Skeletal muscle satellite cell (primary cell): ENCODE measurements around the gene AKT1.
A peak's percentile ranks its signal among the peaks of the same experiment; 100 is the strongest.

Experiments
- H3K27me3 ChIP-seq: 2 replicates; pipeline ENCODE4 v1.7.0; 2013; ENCODE audit warnings: low read length; ENCODE audit not compliant: control insufficient read depth, insufficient read depth
- H3K36me3 ChIP-seq: 2 replicates; pipeline ENCODE4 v1.7.0; 2013; ENCODE audit warnings: mild to moderate bottlenecking, control low read depth, low read length; ENCODE audit not compliant: insufficient read depth
- H3K4me1 ChIP-seq: 2 replicates; pipeline ENCODE4 v1.7.0; 2013; ENCODE audit warnings: low read length; ENCODE audit not compliant: control insufficient read depth, insufficient read depth
- H3K4me2 ChIP-seq: 2 replicates; pipeline ENCODE4 v1.7.0; 2013; ENCODE audit warnings: mild to moderate bottlenecking, low read length
- H3K4me3 ChIP-seq: 2 replicates; pipeline ENCODE4 v1.7.0; 2013; ENCODE audit warnings: low read length
- H3K9ac ChIP-seq: 2 replicates; pipeline ENCODE4 v1.7.0; 2013; ENCODE audit warnings: mild to moderate bottlenecking, low read depth, low read length, moderate library complexity
- H3K9me3 ChIP-seq: replicated peaks from 2 replicates; pipeline ENCODE4 v1.7.0; 2013; ENCODE audit warnings: mild to moderate bottlenecking, control low read depth, low read length

Gene AKT1

DNA sequence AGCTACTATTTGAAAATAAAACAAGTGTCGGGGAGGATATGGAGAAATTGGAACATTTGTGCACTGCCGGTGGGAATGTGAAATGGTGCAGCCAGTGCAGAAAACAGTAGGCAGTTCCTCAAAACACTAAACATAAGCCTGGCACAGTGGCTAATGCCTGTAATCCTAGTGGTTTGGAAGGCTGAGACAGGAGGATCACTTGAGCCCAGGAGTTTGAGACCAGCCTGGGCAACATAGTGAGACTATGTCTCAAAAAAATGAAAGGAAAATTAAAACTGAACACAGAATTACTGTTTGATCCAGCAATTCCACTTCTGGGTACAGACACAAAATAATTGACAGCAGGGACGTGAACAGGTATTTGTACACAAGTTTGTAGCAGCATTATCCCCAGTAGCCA is 30.0 kb downstream of the AKT1 start:
- Histone ChIP-seq H3K4me2 (no peak overlapping the region), H3K4me1 (peaks cover 4% of the 10 kb centered on the region), H3K9ac (no peak overlapping the region), H3K27me3 (no peaks in the 10 kb centered on the region), H3K36me3 (peaks cover 4% of the 10 kb centered on the region), H3K9me3 (no peaks in the 10 kb centered on the region), H3K4me3 (no peak overlapping the region)

- Histone ChIP-seq H3K36me3 (peaks cover 48% of the 10 kb centered on the region), H3K4me1 (peaks cover 7% of the 10 kb centered on the region), H3K4me2 (no peak overlapping the region), H3K27me3 (no peaks in the 10 kb centered on the region), H3K9me3 (no peaks in the 10 kb centered on the region), H3K9ac (no peak overlapping the region), H3K4me3 (no peak overlapping the region)
These were observed 36.3 kb downstream of the AKT1 start for GRCh38 chr14:104758981-104759969.

GRCh38 chr14:104757681-104758392 is 37.7 kb downstream of the AKT1 start:
- Histone ChIP-seq H3K4me1 (peaks cover 12% of the 10 kb centered on the region), H3K36me3 (peaks cover 48% of the 10 kb centered on the region), H3K4me3 (no peak overlapping the region), H3K9me3 (no peaks in the 10 kb centered on the region), H3K27me3 (no peaks in the 10 kb centered on the region), H3K4me2 (no peak overlapping the region), H3K9ac (no peak overlapping the region)

DNA sequence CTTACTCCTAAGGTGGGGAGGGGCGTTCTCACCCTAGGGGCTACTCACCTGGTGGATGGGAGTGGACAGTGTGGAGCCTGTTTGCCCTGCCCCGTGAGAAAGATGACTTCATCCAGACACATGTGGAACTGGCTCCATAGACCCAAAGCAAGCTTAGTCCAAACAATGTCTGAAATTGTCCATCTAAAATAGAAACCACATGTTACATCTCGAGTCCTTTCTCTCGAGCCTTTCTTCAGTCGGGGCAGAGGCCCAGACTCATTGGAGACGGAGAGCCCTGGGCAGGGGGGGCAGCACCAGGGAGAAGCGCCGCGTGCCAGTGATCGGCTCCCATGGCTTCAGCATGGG is 38.3 kb downstream of the AKT1 start:
- Histone ChIP-seq H3K36me3 (peaks cover 48% of the 10 kb centered on the region), H3K4me3 (no peak overlapping the region), H3K4me1 (peaks cover 14% of the 10 kb centered on the region), H3K4me2 (no peak overlapping the region), H3K9me3 (no peaks in the 10 kb centered on the region), H3K27me3 (no peaks in the 10 kb centered on the region), H3K9ac (no peak overlapping the region)

DNA sequence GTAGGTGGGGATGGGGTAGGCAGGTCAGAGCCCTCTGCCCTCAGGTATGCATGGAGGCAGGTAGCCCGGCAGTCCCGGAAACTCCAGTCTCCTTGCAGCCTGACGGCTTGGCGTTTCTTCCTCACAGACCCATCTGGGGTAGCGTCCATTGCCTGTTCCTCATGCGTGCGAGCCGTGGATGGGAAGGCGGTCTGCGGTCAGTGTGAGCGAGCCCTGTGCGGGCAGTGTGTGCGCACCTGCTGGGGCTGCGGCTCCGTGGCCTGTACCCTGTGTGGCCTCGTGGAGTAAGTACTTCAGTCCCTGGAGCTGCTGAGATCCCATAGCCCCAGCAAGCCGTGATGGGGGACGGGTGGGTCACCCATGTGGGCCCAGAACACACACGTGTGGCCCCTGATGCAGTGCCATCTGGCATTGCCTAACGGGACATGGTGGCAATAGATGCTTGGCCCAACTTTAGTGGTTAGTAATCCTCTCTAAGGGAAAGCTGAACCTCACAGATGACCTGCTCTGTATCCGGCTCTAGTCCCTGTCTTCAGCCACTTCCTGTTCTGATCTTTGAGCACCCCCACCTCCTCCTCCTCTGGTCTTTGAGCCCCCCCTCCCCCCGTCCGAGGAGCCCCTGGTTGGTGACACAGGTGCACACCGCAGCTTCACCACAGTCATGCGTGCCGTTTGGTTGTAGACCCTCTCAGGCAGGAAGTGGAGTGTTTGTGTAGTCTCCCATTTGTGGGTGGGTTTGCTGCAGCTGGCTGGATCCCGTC is 38.9 kb downstream of the AKT1 start:
- Histone ChIP-seq H3K4me3 (no peak overlapping the region), H3K9me3 (no peaks in the 10 kb centered on the region), H3K36me3 (peaks cover 48% of the 10 kb centered on the region), H3K4me2 (no peak overlapping the region), H3K27me3 (no peaks in the 10 kb centered on the region), H3K9ac (no peak overlapping the region), H3K4me1 (peaks cover 17% of the 10 kb centered on the region)

DNA sequence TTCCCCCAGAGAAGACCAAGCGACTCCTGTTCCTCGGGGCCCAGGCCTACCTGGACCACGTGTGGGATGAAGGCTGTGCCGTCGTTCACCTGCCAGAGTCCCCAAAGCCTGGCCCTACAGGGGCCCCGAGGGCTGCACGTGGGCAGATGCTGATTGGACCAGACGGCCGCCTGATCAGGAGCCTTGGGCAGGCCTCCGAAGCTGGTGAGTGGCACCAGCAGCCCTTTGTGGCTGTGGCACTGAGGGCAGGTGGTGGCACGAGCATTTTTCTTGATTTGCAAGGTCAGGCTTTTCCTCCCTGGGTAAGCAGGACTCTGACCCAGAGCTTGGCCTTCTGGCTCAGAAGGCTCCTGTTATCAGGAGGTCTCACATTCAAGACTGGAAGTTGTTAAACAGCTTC is 39.9 kb downstream of the AKT1 start:
- no peaks in the 10 kb centered on the region for H3K27me3 ChIP-seq
- no peak overlapping the region for H3K4me2 ChIP-seq
- H3K9ac ChIP-seq = no peak overlapping the region
- peaks cover 48% of the 10 kb centered on the region for H3K36me3 ChIP-seq
- H3K9me3 ChIP-seq = no peaks in the 10 kb centered on the region
- H3K4me1 ChIP-seq = peaks cover 17% of the 10 kb centered on the region
- no peak overlapping the region for H3K4me3 ChIP-seq

- Histone ChIP-seq H3K9ac (peak overlapping the region; percentile 98), H3K36me3 (peaks cover 41% of the 10 kb centered on the region), H3K9me3 (no peaks in the 10 kb centered on the region), H3K4me3 (peak overlapping the region; percentile 99), H3K27me3 (no peaks in the 10 kb centered on the region), H3K4me1 (peaks cover 29% of the 10 kb centered on the region), H3K4me2 (peak overlapping the region; percentile 96)
These were observed 41.2 kb downstream of the AKT1 start for GRCh38 chr14:104754213-104754851.

- peak overlapping the region; percentile 98 for H3K9ac ChIP-seq
- peak overlapping the region; percentile 99 for H3K4me3 ChIP-seq
- no peaks in the 10 kb centered on the region for H3K9me3 ChIP-seq
- H3K27me3 ChIP-seq = no peaks in the 10 kb centered on the region
- H3K4me2 ChIP-seq = peak overlapping the region; percentile 96
- H3K4me1 ChIP-seq = peaks cover 35% of the 10 kb centered on the region
- peaks cover 35% of the 10 kb centered on the region for H3K36me3 ChIP-seq
These were observed 41.9 kb downstream of the AKT1 start for GRCh38 chr14:104753528-104754212.

DNA sequence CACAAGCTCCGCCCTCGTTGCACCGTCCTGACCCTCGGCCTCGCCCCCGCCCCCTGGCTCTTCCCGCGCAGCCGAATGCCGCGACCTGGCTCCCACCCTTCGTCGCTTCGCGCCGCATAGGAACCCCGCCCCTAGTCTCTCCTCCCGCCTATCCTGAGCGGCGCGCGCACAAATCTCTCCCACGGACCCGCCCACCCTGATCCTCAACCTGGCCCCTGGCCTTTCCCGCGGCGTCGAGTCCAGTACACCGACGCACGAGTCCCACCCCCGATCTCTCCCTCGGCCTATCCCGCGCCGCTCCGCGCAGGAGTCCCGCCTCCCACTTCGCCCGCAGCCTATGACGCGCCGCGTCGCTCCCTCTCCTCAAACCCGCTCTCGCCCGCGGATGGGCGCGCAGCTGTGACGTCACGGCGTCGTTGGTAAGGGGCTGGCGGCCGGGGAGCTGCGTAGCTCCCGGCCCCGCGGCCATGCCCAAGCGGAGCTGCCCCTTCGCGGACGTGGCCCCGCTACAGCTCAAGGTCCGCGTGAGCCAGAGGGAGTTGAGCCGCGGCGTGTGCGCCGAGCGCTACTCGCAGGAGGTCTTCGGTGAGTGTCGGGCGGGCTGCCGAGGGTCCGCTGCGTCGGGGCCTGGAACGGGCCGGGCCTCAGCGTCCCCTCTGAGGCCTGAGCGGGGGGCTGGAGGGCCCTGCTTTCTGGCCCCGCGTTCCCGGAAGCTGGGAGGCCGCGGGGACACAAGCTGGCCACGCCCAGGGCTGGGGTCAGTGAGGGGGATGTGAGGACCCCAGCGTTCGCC is 42.6 kb downstream of the AKT1 start, which contains the start of gene SIVA1:
TSS of gene SIVA1 (plus strand) at position 413 of the 793 bp plus-strand sequence. CDS start at position 468, 55 bp downstream.
- H3K9me3 ChIP-seq = no peaks in the 10 kb centered on the region
- peaks cover 36% of the 10 kb centered on the region for H3K4me1 ChIP-seq
- peaks cover 29% of the 10 kb centered on the region for H3K36me3 ChIP-seq
- peak within 1 kb of the TSS; percentile 96 for H3K4me2 ChIP-seq
- no peaks in the 10 kb centered on the region for H3K27me3 ChIP-seq
- peak within 1 kb of the TSS; percentile 98 for H3K9ac ChIP-seq
- peak within 1 kb of the TSS; percentile 99 for H3K4me3 ChIP-seq

- Histone ChIP-seq H3K4me3 (peak overlapping the region; percentile 99), H3K27me3 (no peaks in the 10 kb centered on the region), H3K36me3 (peaks cover 25% of the 10 kb centered on the region), H3K9ac (peak overlapping the region; percentile 76), H3K4me2 (peak overlapping the region; percentile 81), H3K4me1 (peaks cover 41% of the 10 kb centered on the region), H3K9me3 (no peaks in the 10 kb centered on the region)
These were observed 43.2 kb downstream of the AKT1 start for GRCh38 chr14:104752423-104752734.
